HEK293 (cell line): ENCODE data around the gene IL17F.

Experiments used
- CTCF ChIA-PET: fragments of 350-600 bp; formaldehyde crosslinking; extraction: SDS; loops from one replicate; lab custom pipeline; 2021; ENCODE audit warnings: antibody characterized with exemption; lab: Yijun Ruan, JAX
- POLR2A ChIA-PET: fragments of 300-600 bp; formaldehyde crosslinking; extraction: SDS; loops from one replicate; lab custom pipeline; 2020; ENCODE audit warnings: antibody characterized with exemption, inconsistent platforms; lab: Yijun Ruan, JAX
- H3K27ac ChIP-seq: fragments of 200-500 bp; sonication (Bioruptor generic); 2 replicates; pipeline ENCODE4 v1.5.1; 2014; ENCODE audit warnings: low read depth, low read length, control low read depth, inconsistent platforms; ENCODE audit errors: extremely low read depth
- H3K36me3 ChIP-seq, 2 experiments: fragments of 200-500 bp in 1 of 2; sonication (Bioruptor generic) in 1 of 2; 1 replicate in 1 of 2; 2 replicates in 1 of 2; pipeline ENCODE4 v1.5.1; 2014 to 2017; ENCODE audit warnings: inconsistent platforms in 2 of 2, low read length in 2 of 2; ENCODE audit not compliant: control insufficient read depth in 2 of 2, insufficient read depth in 1 of 2
- H3K4me1 ChIP-seq: fragments of 200-500 bp; sonication (Bioruptor generic); 2 replicates; pipeline ENCODE4 v1.5.1; 2014; ENCODE audit warnings: mild to moderate bottlenecking, low read length, inconsistent platforms; ENCODE audit not compliant: control insufficient read depth, insufficient read depth
- H3K4me3 ChIP-seq: 2 replicates; pipeline ENCODE4 v1.5.1; 2011; ENCODE audit warnings: low read depth, mild to moderate bottlenecking, control low read depth, low read length, moderate library complexity
- H3K9me3 ChIP-seq: fragments of 200-500 bp; sonication (Bioruptor generic); 2 replicates; pipeline ENCODE4 v1.5.1; 2014; ENCODE audit warnings: low read depth, low read length, inconsistent platforms; ENCODE audit not compliant: control insufficient read depth, insufficient read depth
- BCL11A ChIP-seq: fragments of 450-650 bp; formaldehyde crosslinking; IDR thresholded peaks from 2 replicates; pipeline ENCODE4 v1.5.1; 2016; ENCODE audit warnings: low read depth, missing biosample characterization, missing genetic modification characterization
- GLI4 ChIP-seq: fragments of 450-650 bp; formaldehyde crosslinking; IDR thresholded peaks from 2 replicates; pipeline ENCODE4 v1.5.1; 2016; ENCODE audit warnings: missing biosample characterization, missing genetic modification characterization
- GLIS1 ChIP-seq: fragments of 450-650 bp; formaldehyde crosslinking; IDR thresholded peaks from 2 replicates; pipeline ENCODE4 v1.5.1; 2016; ENCODE audit warnings: missing biosample characterization, missing genetic modification characterization
- MZF1 ChIP-seq: fragments of 450-650 bp; formaldehyde crosslinking; IDR thresholded peaks from 2 replicates; pipeline ENCODE4 v1.5.1; 2017; ENCODE audit warnings: missing biosample characterization, missing genetic modification characterization, borderline replicate concordance
- PRDM6 ChIP-seq: fragments of 450-650 bp; formaldehyde crosslinking; IDR thresholded peaks from 2 replicates; pipeline ENCODE4 v1.5.1; 2017; ENCODE audit warnings: missing biosample characterization, missing genetic modification characterization
- RBAK ChIP-seq: fragments of 450-650 bp; formaldehyde crosslinking; IDR thresholded peaks from 2 replicates; pipeline ENCODE4 v1.5.1; 2016; ENCODE audit warnings: missing biosample characterization, missing genetic modification characterization
- REPIN1 ChIP-seq: fragments of 450-650 bp; formaldehyde crosslinking; IDR thresholded peaks from 2 replicates; pipeline ENCODE4 v1.5.1; 2017; ENCODE audit warnings: missing biosample characterization, missing genetic modification characterization, low read depth
- WT1 ChIP-seq: fragments of 450-650 bp; formaldehyde crosslinking; IDR thresholded peaks from 2 replicates; pipeline ENCODE4 v1.5.1; 2016; ENCODE audit warnings: missing biosample characterization, missing genetic modification characterization
- ZBTB8A ChIP-seq: fragments of 450-650 bp; formaldehyde crosslinking; IDR thresholded peaks from 2 replicates; pipeline ENCODE4 v1.5.1; 2016; ENCODE audit warnings: missing biosample characterization, missing genetic modification characterization
- ZNF133 ChIP-seq: fragments of 450-650 bp; formaldehyde crosslinking; IDR thresholded peaks from 2 replicates; pipeline ENCODE4 v1.5.1; 2016; ENCODE audit warnings: missing biosample characterization, missing genetic modification characterization
- ZNF146 ChIP-seq: fragments of 450-650 bp; formaldehyde crosslinking; IDR thresholded peaks from 2 replicates; pipeline ENCODE4 v1.5.1; 2016; ENCODE audit warnings: missing biosample characterization, missing genetic modification characterization
- ZNF148 ChIP-seq: fragments of 450-650 bp; formaldehyde crosslinking; IDR thresholded peaks from 2 replicates; pipeline ENCODE4 v1.5.0; 2017; ENCODE audit warnings: missing biosample characterization, missing genetic modification characterization, borderline replicate concordance
- ZNF157 ChIP-seq: fragments of 450-650 bp; formaldehyde crosslinking; IDR thresholded peaks from 2 replicates; pipeline ENCODE4 v1.5.1; 2016; ENCODE audit warnings: missing biosample characterization, missing genetic modification characterization
- ZNF211 ChIP-seq: fragments of 450-650 bp; formaldehyde crosslinking; IDR thresholded peaks from 2 replicates; pipeline ENCODE4 v1.5.1; 2016; ENCODE audit warnings: low read depth, missing biosample characterization, missing genetic modification characterization
- ZNF350 ChIP-seq: fragments of 450-650 bp; formaldehyde crosslinking; IDR thresholded peaks from 2 replicates; pipeline ENCODE4 v1.5.0; 2017; ENCODE audit warnings: missing biosample characterization, mild to moderate bottlenecking, missing genetic modification characterization
- ZNF473 ChIP-seq: fragments of 450-650 bp; formaldehyde crosslinking; IDR thresholded peaks from 2 replicates; pipeline ENCODE4 v1.5.1; 2017; ENCODE audit warnings: missing biosample characterization, missing genetic modification characterization
- ZNF571 ChIP-seq: fragments of 450-650 bp; formaldehyde crosslinking; IDR thresholded peaks from 2 replicates; pipeline ENCODE4 v1.5.0; 2017; ENCODE audit warnings: missing biosample characterization, missing genetic modification characterization
- ZNF585B ChIP-seq: fragments of 450-650 bp; formaldehyde crosslinking; IDR thresholded peaks from 2 replicates; pipeline ENCODE4 v1.5.1; 2016; ENCODE audit warnings: missing biosample characterization, missing genetic modification characterization
- ZNF654 ChIP-seq: fragments of 450-650 bp; formaldehyde crosslinking; IDR thresholded peaks from 2 replicates; pipeline ENCODE4 v1.5.1; 2016; ENCODE audit warnings: low read depth, missing biosample characterization, missing genetic modification characterization
- ZNF776 ChIP-seq: fragments of 450-650 bp; formaldehyde crosslinking; IDR thresholded peaks from 2 replicates; pipeline ENCODE4 v1.5.0; 2017; ENCODE audit warnings: missing biosample characterization, missing genetic modification characterization, borderline replicate concordance
- ZNF785 ChIP-seq: fragments of 450-650 bp; formaldehyde crosslinking; IDR thresholded peaks from 2 replicates; pipeline ENCODE4 v1.5.1; 2016; ENCODE audit warnings: missing biosample characterization, missing genetic modification characterization
- ZXDB ChIP-seq: fragments of 450-650 bp; formaldehyde crosslinking; IDR thresholded peaks from 2 replicates; pipeline ENCODE4 v1.5.1; 2016; ENCODE audit warnings: missing biosample characterization, missing genetic modification characterization
- TF ChIP-seq, protein P1 (sequence below): fragments of 450-650 bp; formaldehyde crosslinking; IDR thresholded peaks from 2 replicates; pipeline ENCODE4 v1.5.1; 2016; ENCODE audit warnings: missing biosample characterization, missing genetic modification characterization, low read depth

Gene IL17F

DNA sequence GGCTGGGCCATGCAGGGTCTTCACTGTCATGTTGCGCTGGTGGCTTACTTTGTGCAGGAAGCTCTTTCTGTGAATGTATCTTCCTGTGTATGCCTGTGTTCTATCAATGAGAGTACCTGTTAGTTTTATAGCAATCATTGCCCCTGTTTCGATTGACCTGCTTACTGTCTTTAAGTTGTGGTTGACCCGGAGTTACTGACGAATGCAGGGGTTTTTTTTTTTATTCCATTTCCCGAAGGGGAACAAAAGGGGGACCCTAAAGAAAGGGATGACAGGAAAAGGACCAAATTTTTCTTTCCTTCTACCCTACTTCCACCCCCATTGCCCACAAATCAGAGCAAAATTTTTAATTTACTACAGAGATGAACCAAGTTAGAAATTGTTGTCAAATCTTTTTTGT lies at the start of gene IL17F:
Gene IL17F, minus strand, starts transcription at position 101 of the 400 bp plus-strand sequence. Its CDS starts 71 bp downstream, at position 30.
- ChIA-PET POLR2A (no interaction called here), CTCF (interaction anchor here (0.8 to 4.4 kb wide), 4 partner anchors 12 to 156 kb away, joined by 6 to 39 read pairs (median 28); no protein-coding TSS in a partner anchor)
- H3K4me1 ChIP-seq, result peaks cover 19% of the 10 kb centered on the region
- H3K4me3 ChIP-seq, result no peak within 1 kb of the TSS
- no peaks in the 10 kb centered on the region for H3K36me3 ChIP-seq
- H3K9me3 ChIP-seq, result no peaks in the 10 kb centered on the region
- peak within 1 kb of the TSS; percentile 70 for H3K27ac ChIP-seq
- no peak for TF ChIP-seq ZNF571 (tag by site-specific recombination)
- no peak for TF ChIP-seq BCL11A (tag by site-specific recombination)
- no peak for TF ChIP-seq GLIS1 (tag by site-specific recombination)
- TF ChIP-seq ZNF148, result no peak
- TF ChIP-seq ZNF654 (tag by site-specific recombination), result no peak
- no peak for TF ChIP-seq ZNF776 (tag by site-specific recombination)

- POLR2A ChIA-PET, result no interaction called here
- Histone ChIP-seq H3K9me3 (no peaks in the 10 kb centered on the region), H3K4me1 (no peaks in the 10 kb centered on the region), H3K4me3 (no peak overlapping the region), H3K36me3 (no peaks in the 10 kb centered on the region), H3K27ac (no peak overlapping the region)
- CTCF ChIA-PET, result interaction anchor here (0.7 to 3.1 kb wide), 9 partner anchors 7 to 972 kb away, joined by 3 to 21 read pairs (median 4); no protein-coding TSS in a partner anchor
- TF ChIP-seq ZNF350 (tag by site-specific recombination), result no peak
- no peak for TF ChIP-seq ZNF211 (tag by site-specific recombination)
- TF ChIP-seq ZNF133 (tag by site-specific recombination), result no peak
- no peak for TF ChIP-seq ZNF146 (tag by site-specific recombination)
- TF ChIP-seq ZBTB8A (tag by site-specific recombination), result no peak
- no peak for TF ChIP-seq ZNF157 (tag by site-specific recombination)
Observed at GRCh38 chr6:52293067-52293466, 48.8 kb upstream of the IL17F start.

DNA sequence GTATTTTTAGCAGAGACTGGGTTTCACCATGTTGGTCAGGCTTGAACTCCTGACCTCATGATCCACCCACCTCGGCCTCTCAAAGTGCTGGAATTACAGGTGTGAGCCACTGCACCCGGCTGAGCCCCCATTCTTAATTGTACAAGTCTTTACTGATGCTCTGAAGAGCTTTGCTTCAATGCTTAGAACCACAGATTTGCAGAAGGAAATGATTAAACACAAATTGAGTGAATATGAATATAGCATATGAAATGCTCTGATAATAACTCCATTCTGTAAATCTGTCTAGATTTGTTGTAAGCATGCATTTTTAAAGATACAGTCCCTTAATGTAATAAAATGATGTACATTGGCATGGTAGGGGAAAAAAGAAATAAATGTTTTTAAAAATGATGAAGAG lies 44.5 kb upstream of the IL17F start:
- Histone ChIP-seq H3K27ac (no peak overlapping the region), H3K36me3 (no peaks in the 10 kb centered on the region), H3K4me3 (no peak overlapping the region), H3K4me1 (0 out of 2 replicates have a peak, but pooled peaks cover 4% of the 10 kb centered on the region), H3K9me3 (no peaks in the 10 kb centered on the region)
- CTCF ChIA-PET, result interaction anchor here (0.6 to 8.2 kb wide), 6 partner anchors 11 to 110 kb away, joined by 3 to 202 read pairs (median 4); partner anchors contain the start of gene PAQR8
- POLR2A ChIA-PET, result no interaction called here
- no peak for TF ChIP-seq ZXDB (tag by site-specific recombination)
- TF ChIP-seq GLI4 (tag by site-specific recombination), result no peak
- no peak for TF ChIP-seq ZNF785 (tag by site-specific recombination)
- TF ChIP-seq WT1 (tag by site-specific recombination), result no peak
- no peak for TF ChIP-seq ZNF585B (tag by site-specific recombination)

GRCh38 chr6:52288216-52288615 lies 43.9 kb upstream of the IL17F start:
- H3K4me3 ChIP-seq, result no peak overlapping the region
- no peaks in the 10 kb centered on the region for H3K9me3 ChIP-seq
- no peak for TF ChIP-seq REPIN1 (tag by site-specific recombination)
- TF ChIP-seq PRDM6 (tag by site-specific recombination), result no peak
- TF ChIP-seq, protein P1, sequence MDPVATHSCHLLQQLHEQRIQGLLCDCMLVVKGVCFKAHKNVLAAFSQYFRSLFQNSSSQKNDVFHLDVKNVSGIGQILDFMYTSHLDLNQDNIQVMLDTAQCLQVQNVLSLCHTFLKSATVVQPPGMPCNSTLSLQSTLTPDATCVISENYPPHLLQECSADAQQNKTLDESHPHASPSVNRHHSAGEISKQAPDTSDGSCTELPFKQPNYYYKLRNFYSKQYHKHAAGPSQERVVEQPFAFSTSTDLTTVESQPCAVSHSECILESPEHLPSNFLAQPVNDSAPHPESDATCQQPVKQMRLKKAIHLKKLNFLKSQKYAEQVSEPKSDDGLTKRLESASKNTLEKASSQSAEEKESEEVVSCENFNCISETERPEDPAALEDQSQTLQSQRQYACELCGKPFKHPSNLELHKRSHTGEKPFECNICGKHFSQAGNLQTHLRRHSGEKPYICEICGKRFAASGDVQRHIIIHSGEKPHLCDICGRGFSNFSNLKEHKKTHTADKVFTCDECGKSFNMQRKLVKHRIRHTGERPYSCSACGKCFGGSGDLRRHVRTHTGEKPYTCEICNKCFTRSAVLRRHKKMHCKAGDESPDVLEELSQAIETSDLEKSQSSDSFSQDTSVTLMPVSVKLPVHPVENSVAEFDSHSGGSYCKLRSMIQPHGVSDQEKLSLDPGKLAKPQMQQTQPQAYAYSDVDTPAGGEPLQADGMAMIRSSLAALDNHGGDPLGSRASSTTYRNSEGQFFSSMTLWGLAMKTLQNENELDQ (tag by site-specific recombination), result no peak
- TF ChIP-seq MZF1, result no peak
- TF ChIP-seq ZNF473 (tag by site-specific recombination), result no peak
- no peak for TF ChIP-seq RBAK (tag by site-specific recombination)
- H3K27ac ChIP-seq, result no peak overlapping the region
- ChIA-PET POLR2A (no interaction called here), CTCF (interaction anchor here (0.6 to 8.2 kb wide), 5 partner anchors 12 to 111 kb away, joined by 3 to 202 read pairs (median 3); partner anchors contain the start of gene PAQR8)
- H3K36me3 ChIP-seq, result peaks cover 0 to 4% of the 10 kb centered on the region in 2 experiments; a peak in 1 of 3 replicates
- 0 out of 2 replicates have a peak, but pooled peaks cover 4% of the 10 kb centered on the region for H3K4me1 ChIP-seq
